ENCODE results near the gene CALML3.

Gene CALML3

DNA sequence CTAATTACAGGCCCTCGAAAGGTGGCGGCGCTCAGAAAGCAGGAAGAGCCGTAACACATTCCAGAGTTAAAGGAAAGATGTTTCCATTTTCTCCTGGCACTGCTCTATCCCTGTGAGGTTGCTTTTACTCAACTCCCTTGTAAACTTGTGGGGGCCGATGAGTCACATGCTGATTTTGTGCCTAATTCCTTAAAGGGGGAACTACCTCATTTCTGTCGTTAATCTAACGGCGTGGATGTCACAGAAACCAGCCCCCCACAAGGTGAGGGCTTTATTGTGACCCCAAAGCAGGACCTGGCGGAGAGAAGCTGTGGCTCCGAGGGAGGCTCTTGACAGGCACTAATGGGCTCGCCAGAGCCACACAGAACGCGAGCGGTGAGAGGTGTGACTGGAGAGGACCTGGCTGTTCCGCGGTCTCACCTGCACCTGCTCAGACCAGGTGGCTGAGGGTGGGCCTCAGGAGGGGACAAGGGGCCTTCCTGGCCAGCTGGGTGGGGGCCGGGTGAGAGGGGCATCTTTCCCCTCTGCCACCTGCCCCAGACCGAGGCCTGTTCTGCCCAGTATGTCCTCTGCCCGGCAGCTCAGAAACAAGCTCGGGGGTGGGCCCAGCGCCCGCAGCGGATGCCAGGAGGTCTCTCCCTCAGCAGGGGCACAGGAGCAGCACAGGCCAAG, 50.9 kb downstream of the CALML3 start:
- no peak for TF ChIP-seq EP300 (IDR thresholded peaks at IDR 0.05; ENCODE audit: borderline replicate concordance)
- no peak for TF ChIP-seq RAD21 (IDR thresholded peaks at IDR 0.05; ENCODE audit: low read depth)
- TF ChIP-seq, protein P1, sequence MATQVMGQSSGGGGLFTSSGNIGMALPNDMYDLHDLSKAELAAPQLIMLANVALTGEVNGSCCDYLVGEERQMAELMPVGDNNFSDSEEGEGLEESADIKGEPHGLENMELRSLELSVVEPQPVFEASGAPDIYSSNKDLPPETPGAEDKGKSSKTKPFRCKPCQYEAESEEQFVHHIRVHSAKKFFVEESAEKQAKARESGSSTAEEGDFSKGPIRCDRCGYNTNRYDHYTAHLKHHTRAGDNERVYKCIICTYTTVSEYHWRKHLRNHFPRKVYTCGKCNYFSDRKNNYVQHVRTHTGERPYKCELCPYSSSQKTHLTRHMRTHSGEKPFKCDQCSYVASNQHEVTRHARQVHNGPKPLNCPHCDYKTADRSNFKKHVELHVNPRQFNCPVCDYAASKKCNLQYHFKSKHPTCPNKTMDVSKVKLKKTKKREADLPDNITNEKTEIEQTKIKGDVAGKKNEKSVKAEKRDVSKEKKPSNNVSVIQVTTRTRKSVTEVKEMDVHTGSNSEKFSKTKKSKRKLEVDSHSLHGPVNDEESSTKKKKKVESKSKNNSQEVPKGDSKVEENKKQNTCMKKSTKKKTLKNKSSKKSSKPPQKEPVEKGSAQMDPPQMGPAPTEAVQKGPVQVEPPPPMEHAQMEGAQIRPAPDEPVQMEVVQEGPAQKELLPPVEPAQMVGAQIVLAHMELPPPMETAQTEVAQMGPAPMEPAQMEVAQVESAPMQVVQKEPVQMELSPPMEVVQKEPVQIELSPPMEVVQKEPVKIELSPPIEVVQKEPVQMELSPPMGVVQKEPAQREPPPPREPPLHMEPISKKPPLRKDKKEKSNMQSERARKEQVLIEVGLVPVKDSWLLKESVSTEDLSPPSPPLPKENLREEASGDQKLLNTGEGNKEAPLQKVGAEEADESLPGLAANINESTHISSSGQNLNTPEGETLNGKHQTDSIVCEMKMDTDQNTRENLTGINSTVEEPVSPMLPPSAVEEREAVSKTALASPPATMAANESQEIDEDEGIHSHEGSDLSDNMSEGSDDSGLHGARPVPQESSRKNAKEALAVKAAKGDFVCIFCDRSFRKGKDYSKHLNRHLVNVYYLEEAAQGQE (IDR thresholded peaks at IDR 0.05; ENCODE audit: low read depth), result no peak
- TF ChIP-seq ZBTB7A (IDR thresholded peaks at IDR 0.05; ENCODE audit: low read depth), result no peak
- no peak for TF ChIP-seq MAX (IDR thresholded peaks at IDR 0.05)
- no peak for TF ChIP-seq CEBPB (IDR thresholded peaks at IDR 0.05)

GRCh38 chr10:5576154-5576748, 51.5 kb downstream of the CALML3 start:
- TF ChIP-seq FOXM1 (IDR thresholded peaks at IDR 0.05; ENCODE audit: borderline replicate concordance, low read depth), result no peak
- TF ChIP-seq NFIC (IDR thresholded peaks at IDR 0.05), result no peak
- TF ChIP-seq TCF12 (IDR thresholded peaks at IDR 0.05; ENCODE audit: low read depth), result no peak
- no peak for TF ChIP-seq CREB1 (IDR thresholded peaks at IDR 0.05; ENCODE audit: low read depth)

All from Ishikawa (cell line).